H1 (cell line): ENCODE results near the gene ITGB2. TPM values are rescaled to one million over a fixed set of nuclear protein-coding genes. Genes with fewer than 3 reads are reported as not detected.

Experiments used
- CTCF ChIA-PET: fragments of 300-600 bp; sonication (Branson Sonifier 250); formaldehyde crosslinking; loops from one replicate; lab custom pipeline; 2021; ENCODE audit not compliant: partially characterized antibody; lab: Charles Lee
- POLR2A ChIA-PET: fragments of 300-600 bp; sonication (Branson Sonifier 250); formaldehyde crosslinking; loops from one replicate; lab custom pipeline; 2021; ENCODE audit warnings: inconsistent platforms; ENCODE audit not compliant: partially characterized antibody; lab: Charles Lee
- DNase-seq, 2 experiments: peaks; one replicate each; pipeline versions ENCODE4 v3.0.0 to v3.0.0-alpha.2; 2010 to 2022; ENCODE audit warnings: low spot score in 2 of 2, low read depth in 1 of 2, mixed read lengths in 1 of 2
- FAIRE-seq: peaks from 2 replicates; lab custom pipeline; 2011; peaks lifted over from hg19 to GRCh38; lab: Jason Lieb, UNC
- H2AFZ ChIP-seq: 2 replicates; pipeline ENCODE4 v1.8.1; 2012; ENCODE audit warnings: low read length, inconsistent platforms
- H2AK5ac ChIP-seq: 2 replicates; pipeline ENCODE4 v1.6.1; 2013; ENCODE audit warnings: low read depth, low read length
- H2BK120ac ChIP-seq: replicated peaks from 2 replicates; pipeline ENCODE3; 2013; ENCODE audit warnings: low read depth, low read length, inconsistent platforms
- H2BK12ac ChIP-seq: 2 replicates; pipeline ENCODE4 v1.6.1; 2013; ENCODE audit warnings: low read depth, low read length
- H2BK15ac ChIP-seq: 2 replicates; pipeline ENCODE4 v1.6.1; 2013; ENCODE audit warnings: low read length
- H2BK20ac ChIP-seq: 2 replicates; pipeline ENCODE4 v1.6.1; 2013; ENCODE audit warnings: low read length
- H2BK5ac ChIP-seq: 2 replicates; pipeline ENCODE4 v1.6.1; 2013; ENCODE audit warnings: low read depth, low read length
- H3K14ac ChIP-seq: 2 replicates; pipeline ENCODE4 v1.6.1; 2013; ENCODE audit warnings: inconsistent platforms; ENCODE audit not compliant: insufficient read length
- H3K18ac ChIP-seq: 2 replicates; pipeline ENCODE4 v1.6.1; 2013; ENCODE audit warnings: low read length; ENCODE audit errors: extremely low read depth
- H3K23ac ChIP-seq: 2 replicates; pipeline ENCODE4 v1.6.1; 2013; ENCODE audit warnings: inconsistent platforms; ENCODE audit not compliant: insufficient read length
- H3K23me2 ChIP-seq: 2 replicates; pipeline ENCODE4 v1.6.1; 2013; ENCODE audit warnings: low read depth, low read length
- H3K27ac ChIP-seq: 2 replicates; pipeline ENCODE4 v1.6.1; 2011; ENCODE audit warnings: low read depth, low read length, inconsistent platforms
- H3K27me3 ChIP-seq, 4 experiments: replicated peaks in 1 of 4; 1 replicate in 1 of 4; 2 replicates in 3 of 4; pipeline versions ENCODE4 v1.6.1 to v1.8.1; 2011 to 2013; ENCODE audit warnings: low read length in 3 of 4, mild to moderate bottlenecking in 3 of 4, inconsistent platforms in 2 of 4, mixed read lengths in 2 of 4, moderate library complexity in 1 of 4; ENCODE audit not compliant: control insufficient read depth in 3 of 4, insufficient read depth in 3 of 4; ENCODE audit errors: extremely low read depth in 1 of 4
- H3K36me3 ChIP-seq, 4 experiments: 2 replicates each; pipeline versions ENCODE4 v1.6.1 to v1.8.1; 2011 to 2013; ENCODE audit warnings: mild to moderate bottlenecking in 4 of 4, low read length in 3 of 4, moderate library complexity in 2 of 4, control low read depth in 1 of 4, inconsistent platforms in 1 of 4; ENCODE audit not compliant: insufficient read depth in 4 of 4, control insufficient read depth in 2 of 4
- H3K4ac ChIP-seq: replicated peaks from 2 replicates; pipeline ENCODE3; 2013; ENCODE audit warnings: low read length, low read depth, mixed read lengths, inconsistent platforms; ENCODE audit not compliant: insufficient read length
- H3K4me1 ChIP-seq, 4 experiments: replicated peaks in 1 of 4; 1 replicate in 1 of 4; 2 replicates in 3 of 4; pipeline versions ENCODE4 v1.6.1 to v1.8.1; 2011 to 2013; ENCODE audit warnings: low read length in 3 of 4, inconsistent platforms in 2 of 4, mixed read lengths in 1 of 4; ENCODE audit not compliant: insufficient read depth in 4 of 4, control insufficient read depth in 3 of 4
- H3K4me2 ChIP-seq, 2 experiments: 2 replicates each; pipeline versions ENCODE4 v1.6.1 to v1.8.1; 2011 to 2013; ENCODE audit warnings: low read depth in 2 of 2, low read length in 2 of 2, control low read depth in 1 of 2, inconsistent platforms in 1 of 2, mild to moderate bottlenecking in 1 of 2; ENCODE audit not compliant: insufficient read depth in 1 of 2
- H3K4me3 ChIP-seq, 4 experiments: fragments of 200-600, 300-600 bp in 1 of 4; sonication (generic), shearing (Covaris generic), sonication (Bioruptor Twin) in 1 of 4; 2 replicates each; pipeline versions ENCODE4 v1.5.1 to v1.8.1; 2011 to 2016; ENCODE audit warnings: low read length in 4 of 4, low read depth in 3 of 4, control low read depth in 2 of 4, inconsistent platforms in 2 of 4, mild to moderate bottlenecking in 2 of 4, mixed read lengths in 1 of 4, moderate library complexity in 1 of 4; ENCODE audit not compliant: insufficient read depth in 2 of 4; ENCODE audit errors: extremely low read depth in 1 of 4
- H3K56ac ChIP-seq: replicated peaks from 2 replicates; pipeline ENCODE3; 2013; ENCODE audit warnings: low read depth, mild to moderate bottlenecking, mixed read lengths, low read length, inconsistent platforms; ENCODE audit not compliant: insufficient read length
- H3K79me1 ChIP-seq: 2 replicates; pipeline ENCODE4 v1.6.1; 2013; ENCODE audit warnings: low read depth, low read length, control low read depth
- H3K79me2 ChIP-seq, 2 experiments: 2 replicates each; pipeline versions ENCODE4 v1.6.1 to v1.8.1; 2012 to 2013; ENCODE audit warnings: low read length in 2 of 2, mild to moderate bottlenecking in 2 of 2, inconsistent platforms in 1 of 2; ENCODE audit not compliant: insufficient read depth in 2 of 2, control insufficient read depth in 1 of 2
- H3K9ac ChIP-seq, 4 experiments: replicated peaks in 1 of 4; 1 replicate in 1 of 4; 2 replicates in 3 of 4; pipeline versions ENCODE4 v1.6.1 to v1.8.1; 2011 to 2013; ENCODE audit warnings: low read depth in 3 of 4, low read length in 3 of 4, control low read depth in 2 of 4, mild to moderate bottlenecking in 2 of 4, moderate library complexity in 2 of 4, inconsistent platforms in 1 of 4; ENCODE audit errors: extremely low read depth in 1 of 4
- H3K9me3 ChIP-seq, 2 experiments: 2 replicates each; pipeline versions ENCODE4 v1.6.1 to v1.8.1; 2012 to 2013; ENCODE audit warnings: mild to moderate bottlenecking in 2 of 2, moderate library complexity in 2 of 2, control low read depth in 1 of 2, inconsistent platforms in 1 of 2, low read depth in 1 of 2, low read length in 1 of 2, mixed read lengths in 1 of 2; ENCODE audit not compliant: insufficient read depth in 2 of 2
- H4K20me1 ChIP-seq, 2 experiments: replicated peaks in 1 of 2; 2 replicates each; pipeline versions ENCODE3 to v1.8.1; 2011 to 2013; ENCODE audit warnings: inconsistent platforms in 2 of 2, low read length in 2 of 2, mild to moderate bottlenecking in 1 of 2; ENCODE audit not compliant: insufficient read depth in 2 of 2, control insufficient read depth in 1 of 2
- H4K5ac ChIP-seq: 2 replicates; pipeline ENCODE4 v1.6.1; 2013; ENCODE audit warnings: low read length, low read depth, mixed read lengths, inconsistent platforms; ENCODE audit not compliant: insufficient read length
- H4K8ac ChIP-seq: 2 replicates; pipeline ENCODE4 v1.8.0; 2013; ENCODE audit warnings: mild to moderate bottlenecking, moderate library complexity, low read length, inconsistent platforms; ENCODE audit not compliant: insufficient read depth; ENCODE audit errors: extremely low read depth
- H4K91ac ChIP-seq: replicated peaks from 2 replicates; pipeline ENCODE3; 2013; ENCODE audit warnings: low read length, mixed read lengths, inconsistent platforms; ENCODE audit not compliant: insufficient read length
- WGBS, 2 experiments: shearing (Covaris generic) in 1 of 2; methylation state at CpG; one replicate each; pipeline versions ENCODE4 v1.1.6 to v1.1.7; 2013 to 2015; ENCODE audit warnings: low lambda C conversion rate in 2 of 2, mixed read lengths in 2 of 2, inconsistent platforms in 1 of 2, low coverage in 1 of 2, missing lambda C conversion rate in 1 of 2; ENCODE audit not compliant: insufficient replicate concordance in 2 of 2, insufficient coverage in 1 of 2, insufficient read length in 1 of 2; ENCODE audit errors: extremely low coverage in 1 of 2, missing lambda C conversion rate in 1 of 2; 5-methylcytosine and 5-hydroxymethylcytosine counted together
- polyA plus RNA-seq, 7 experiments: library from polyadenylated mRNA; depleted of rRNA in 3 of 7; stranded (reverse) in 5 of 7; unstranded in 2 of 7; fragments of >200 nt in 5 of 7; fragments of 200-250 nt in 2 of 7; gene quantifications; 1 replicate in 5 of 7; 2 replicates in 1 of 7; 4 replicates in 1 of 7; pipeline versions ENCODE4 v1.2.1 to v1.2.3, GENCODE V29; 2011 to 2013; ENCODE audit warnings: missing spikeins in 2 of 7, mixed read lengths in 2 of 7
- total RNA-seq: library from RNA; stranded (reverse); fragmentation: NEBNext Ultra II Directional; extraction: Animal tissue kit (Norgen Biotek cat#: 25700); gene quantifications from 2 replicates; pipeline ENCODE4 v1.2.1, GENCODE V29; 2021

The ITGB2 gene
- total and polyA plus RNA-seq, 2 of the 8 experiments (the other 6 are each of a cell fraction or from before 2014, with no cell fraction given) = 0.24 to 0.63 TPM

DNA sequence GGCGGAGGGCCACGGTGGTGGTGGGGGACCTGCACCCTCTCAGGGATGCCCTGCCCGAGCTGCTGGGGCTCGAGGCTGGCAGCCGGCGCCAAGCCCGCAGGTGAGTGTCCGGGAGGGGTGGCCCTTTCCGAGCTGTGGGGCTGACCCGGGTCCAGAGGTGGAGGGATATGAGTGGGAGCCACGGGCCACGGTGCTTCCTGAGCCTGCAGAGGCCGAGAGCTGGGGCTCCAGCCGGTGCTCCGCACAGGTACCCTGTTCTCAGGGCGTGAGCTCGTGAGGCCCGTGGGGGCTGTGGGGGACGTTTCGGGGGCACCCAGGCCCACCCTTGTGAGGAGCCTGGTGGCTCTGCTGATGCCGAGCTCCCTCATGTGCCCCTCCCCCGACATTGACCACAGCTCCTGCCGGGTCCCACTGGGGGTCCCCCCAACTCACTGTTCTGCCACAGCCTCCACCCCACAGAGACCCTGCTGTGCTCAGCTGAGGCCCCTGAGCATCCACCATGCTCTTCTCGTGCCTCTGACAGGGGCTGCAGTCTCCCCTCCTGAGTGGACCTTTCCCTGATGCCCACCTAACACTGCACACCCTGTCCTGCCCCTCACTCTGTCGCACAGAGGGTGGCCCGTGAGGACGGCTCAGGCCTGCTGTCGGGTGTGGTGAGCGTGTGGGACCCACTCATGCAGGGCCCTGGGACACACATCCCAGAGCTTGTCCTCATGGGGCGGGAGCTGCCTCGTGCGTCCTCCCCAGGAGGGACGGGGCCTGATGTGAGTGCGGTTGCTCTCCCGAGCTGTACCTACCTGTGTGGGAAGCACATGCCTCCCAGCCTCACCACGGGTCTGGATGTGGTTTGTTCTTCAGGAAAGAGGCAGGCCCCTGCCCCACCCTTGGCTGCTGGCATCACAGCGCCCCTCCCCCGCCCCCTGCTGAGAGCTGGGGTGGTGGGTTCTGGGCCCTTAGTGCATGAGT is 46.7 kb upstream of the ITGB2 start:
- H3K9ac ChIP-seq = no peak overlapping the region
- no peak overlapping the region for H2BK120ac ChIP-seq
- no peaks in the 10 kb centered on the region for H3K27me3 ChIP-seq
- no peak overlapping the region for H2AFZ ChIP-seq
- peaks cover 0 to 28% of the 10 kb centered on the region in 2 experiments; a peak in 2 of 4 replicates for H3K79me2 ChIP-seq
- FAIRE-seq (no peak), DNase-seq (no peak)
- H3K79me1 ChIP-seq = peaks cover 5% of the 10 kb centered on the region
- no peak overlapping the region for H4K5ac ChIP-seq
- peaks cover 10 to 17% of the 10 kb centered on the region in 2 experiments for H4K20me1 ChIP-seq
- no peak overlapping the region for H4K8ac ChIP-seq
- H2AK5ac ChIP-seq = no peak overlapping the region
- no peak overlapping the region for H3K4me3 ChIP-seq
- no peaks in the 10 kb centered on the region for H3K23me2 ChIP-seq
- H3K4me2 ChIP-seq = no peak overlapping the region
- no peak overlapping the region for H3K4ac ChIP-seq
- no peaks in the 10 kb centered on the region; a peak in 1 of 7 replicates for H3K4me1 ChIP-seq
- H2BK5ac ChIP-seq = no peak overlapping the region
- no peaks in the 10 kb centered on the region for H3K9me3 ChIP-seq
- WGBS, 2 experiments = 89% methylated on average over 38 of the region's 38 CpGs; no CpG with 5 or more reads in 1 of the 2 experiments
- H3K27ac ChIP-seq = no peak overlapping the region
- no peak overlapping the region for H3K14ac ChIP-seq
- no peak overlapping the region for H2BK12ac ChIP-seq
- no peak overlapping the region for H4K91ac ChIP-seq
- POLR2A ChIA-PET = interaction anchor here (0.5 to 1.4 kb wide), 2 partner anchors 9 to 50 kb away, joined by 3 to 6 read pairs; no protein-coding TSS in a partner anchor
- CTCF ChIA-PET = interaction anchor here (0.9 to 2.9 kb wide), 6 partner anchors 9 to 171 kb away, joined by 3 to 14 read pairs (median 4); no protein-coding TSS in a partner anchor
- no peak overlapping the region for H2BK20ac ChIP-seq
- no peak overlapping the region for H2BK15ac ChIP-seq
- H3K23ac ChIP-seq = no peak overlapping the region
- H3K56ac ChIP-seq = no peak overlapping the region
- H3K36me3 ChIP-seq = peaks cover 2 to 21% (median 12%) of the 10 kb centered on the region in 4 experiments
- no peak overlapping the region for H3K18ac ChIP-seq
